Measurements from ENCODE around the gene B9D1. TPM values are rescaled to one million over a fixed set of nuclear protein-coding genes. Genes with fewer than 3 reads are reported as not detected.
A peak's percentile ranks its signal among the peaks of the same experiment; 100 is the strongest.

Gene B9D1
- total RNA-seq, 1 donor from 2014 or later, result 19.8 TPM

- intact Hi-C loops (cut with DNase I), result no loop called here
- DNase-seq (ENCODE audit: low spot score) (no peak), ATAC-seq (no peak)
Measured at GRCh38 chr17:19378416-19379360, 16.2 kb upstream of the B9D1 start, which contains the start of gene MAPK7. MAPK7 (plus strand) TSS chr17:19378498; CDS start chr17:19378901, 403 bp downstream.

GRCh38 chr17:19377602-19378415 lies 15.3 kb upstream of the B9D1 start:
- ATAC-seq (peak; percentile 97), DNase-seq (ENCODE audit: low spot score) (peak; percentile 99)
- intact Hi-C loops (cut with DNase I), result no loop called here

- DNase-seq (ENCODE audit: low spot score) (peak; percentile 32), ATAC-seq (no peak)
- intact Hi-C loops (cut with DNase I), result no loop called here
Measured at GRCh38 chr17:19376811-19377210, 14.3 kb upstream of the B9D1 start.

GRCh38 chr17:19375732-19376131 lies 13.2 kb upstream of the B9D1 start:
- DNase-seq (ENCODE audit: low spot score), result no peak
- no peak for ATAC-seq
- intact Hi-C loops (cut with DNase I), result no loop called here

GRCh38 chr17:19374136-19374535 lies 11.6 kb upstream of the B9D1 start:
- DNase-seq (ENCODE audit: low spot score) (peak; percentile 41), ATAC-seq (no peak)
- intact Hi-C loops (cut with DNase I), result no loop called here

- DNase-seq (ENCODE audit: low spot score) (peak; percentile 57), ATAC-seq (no peak)
- intact Hi-C loops (cut with DNase I), result no loop called here
Measured at GRCh38 chr17:19372866-19373504, 10.5 kb upstream of the B9D1 start.

- ATAC-seq, result no peak
- intact Hi-C loops (cut with DNase I), result no loop called here
Measured at GRCh38 chr17:19372439-19372838, 9.9 kb upstream of the B9D1 start.

GRCh38 chr17:19372011-19372370 lies 9.5 kb upstream of the B9D1 start:
- intact Hi-C loops (cut with DNase I), result no loop called here
- no peak for DNase-seq (ENCODE audit: low spot score)
- no peak for ATAC-seq

More at GRCh38 chr17:19372439-19372838, 9.9 kb upstream of the B9D1 start:
- peak; percentile 44 for DNase-seq (ENCODE audit: low spot score)

GRCh38 chr17:19371259-19372010 lies 8.9 kb upstream of the B9D1 start:
- ATAC-seq (no peak), DNase-seq (ENCODE audit: low spot score) (peak; percentile 43)
- intact Hi-C loops (cut with DNase I), result no loop called here

GRCh38 chr17:19370493-19370960 lies 8.0 kb upstream of the B9D1 start:
- ATAC-seq, result peak; percentile 85
- intact Hi-C loops (cut with DNase I), result no loop called here
- peak; percentile 67 for DNase-seq (ENCODE audit: low spot score)

- no peak for ATAC-seq
- peak; percentile 44 for DNase-seq (ENCODE audit: low spot score)
- intact Hi-C loops (cut with DNase I), result no loop called here
Measured at GRCh38 chr17:19369846-19370492, 7.4 kb upstream of the B9D1 start.

GRCh38 chr17:19369107-19369778 lies 6.7 kb upstream of the B9D1 start:
- no peak for ATAC-seq
- DNase-seq (ENCODE audit: low spot score), result no peak
- intact Hi-C loops (cut with DNase I), result no loop called here

GRCh38 chr17:19368229-19368628 lies 5.7 kb upstream of the B9D1 start:
- DNase-seq (ENCODE audit: low spot score) (no peak), ATAC-seq (peak; percentile 12)
- intact Hi-C loops (cut with DNase I), result no loop called here

GRCh38 chr17:19366637-19366972 lies 4.1 kb upstream of the B9D1 start:
- DNase-seq (ENCODE audit: low spot score), result no peak
- intact Hi-C loops (cut with DNase I), result no loop called here
- ATAC-seq, result no peak

- ATAC-seq, result no peak
- DNase-seq (ENCODE audit: low spot score), result no peak
- intact Hi-C loops (cut with DNase I), result no loop called here
Measured at GRCh38 chr17:19365833-19366636, 3.5 kb upstream of the B9D1 start.

- intact Hi-C loops (cut with DNase I), result no loop called here
- no peak for ATAC-seq
- DNase-seq (ENCODE audit: low spot score), result no peak
Measured at GRCh38 chr17:19365499-19365817, 2.9 kb upstream of the B9D1 start.
